OCI-LY3 (cell line): ENCODE measurements around the gene C2CD4B.

ENCODE experiments used
- H2AFZ ChIP-seq: fragments of 200-600, 300-600 bp; shearing (Covaris generic); 2 replicates; pipeline ENCODE4 v1.6.0; 2014; ENCODE audit warnings: antibody characterized with exemption, low read depth, low read length
- H3K27ac ChIP-seq: fragments of 200-600, 300-600 bp; sonication (generic); 2 replicates; pipeline ENCODE4 v1.5.1; 2014; ENCODE audit warnings: mild to moderate bottlenecking, low read length, moderate library complexity, mixed read lengths
- H3K27me3 ChIP-seq: fragments of 200-600, 300-600 bp; sonication (generic); 2 replicates; pipeline ENCODE4 v1.6.1; 2014; ENCODE audit warnings: low read depth, low read length, mixed read lengths
- H3K36me3 ChIP-seq: fragments of 200-600, 300-600 bp; sonication (generic); replicated peaks from 2 replicates; pipeline ENCODE3; 2014; ENCODE audit warnings: low read depth, low read length, mixed read lengths
- H3K4me1 ChIP-seq: fragments of 300-600, 200-600 bp; sonication (generic); 2 replicates; pipeline ENCODE4 v1.6.1; 2014; ENCODE audit warnings: low read length, mixed read lengths
- H3K4me2 ChIP-seq: fragments of 200-600, 300-600 bp; sonication (generic); 2 replicates; pipeline ENCODE4 v1.6.1; 2014; ENCODE audit warnings: low read length, mixed read lengths
- H3K4me3 ChIP-seq: fragments of 300-600, 200-600 bp; sonication (generic); 2 replicates; pipeline ENCODE4 v1.5.1; 2014; ENCODE audit warnings: antibody characterized with exemption, mild to moderate bottlenecking, low read length, moderate library complexity
- H3K79me2 ChIP-seq: fragments of 300-600, 200-600 bp; shearing (Covaris generic); 2 replicates; pipeline ENCODE4 v1.6.1; 2014; ENCODE audit warnings: mild to moderate bottlenecking, low read length, mixed read lengths
- H3K9ac ChIP-seq: fragments of 300-600, 200-600 bp; shearing (Covaris generic); 2 replicates; pipeline ENCODE4 v1.6.0; 2014; ENCODE audit warnings: mild to moderate bottlenecking, low read length, moderate library complexity
- H3K9me3 ChIP-seq: fragments of 200-600, 300-600 bp; shearing (Covaris generic); 2 replicates; pipeline ENCODE4 v1.6.1; 2014; ENCODE audit warnings: low read length, mixed read lengths; ENCODE audit not compliant: insufficient read depth
- H4K20me1 ChIP-seq: fragments of 200-600, 300-600 bp; sonication (generic); 2 replicates; pipeline ENCODE4 v1.6.1; 2016; ENCODE audit warnings: low read length, mixed read lengths; ENCODE audit not compliant: insufficient read depth
- CTCF ChIP-seq: fragments of 200-600, 300-600 bp; sonication (generic); IDR thresholded peaks from 2 replicates; pipeline ENCODE4 v1.5.1; 2014; ENCODE audit warnings: antibody characterized with exemption, low read length, low read depth
- EZH2phosphoT487 ChIP-seq: fragments of 200-600 bp; shearing (Covaris generic); IDR thresholded peaks from 2 replicates; pipeline ENCODE4 v1.6.1; 2018; ENCODE audit warnings: antibody characterized with exemption, mixed run types, low read depth

Gene C2CD4B

DNA sequence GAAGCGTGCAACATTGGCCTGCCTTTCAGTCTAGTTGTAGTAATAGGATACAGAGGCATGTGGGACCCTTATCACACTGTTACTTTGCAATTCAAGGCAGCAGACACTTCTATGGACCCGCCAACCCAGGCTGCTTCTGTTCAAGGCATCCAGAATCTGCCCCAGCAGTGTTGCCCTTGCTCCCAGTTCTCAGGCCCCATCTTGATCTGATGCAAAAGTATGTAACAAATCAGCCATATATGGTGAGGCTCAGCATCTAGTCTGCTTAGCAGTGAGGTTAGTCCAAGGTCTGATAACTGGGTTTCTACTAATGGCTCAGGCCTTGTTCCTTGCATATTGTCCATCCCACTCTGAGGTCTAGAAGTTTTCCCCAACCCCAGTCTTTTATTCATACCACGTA is 17.9 kb downstream of the C2CD4B start:
- Histone ChIP-seq H3K4me2 (no peak overlapping the region), H3K9me3 (no peaks in the 10 kb centered on the region), H3K4me3 (no peak overlapping the region), H3K27me3 (no peaks in the 10 kb centered on the region), H3K79me2 (no peaks in the 10 kb centered on the region), H3K36me3 (no peaks in the 10 kb centered on the region), H3K4me1 (no peaks in the 10 kb centered on the region), H3K27ac (no peak overlapping the region), H4K20me1 (no peaks in the 10 kb centered on the region), H3K9ac (no peak overlapping the region), H2AFZ (no peak overlapping the region)
- TF ChIP-seq CTCF (no peak), EZH2phosphoT487 (no peak)

- TF ChIP-seq CTCF (no peak), EZH2phosphoT487 (no peak)
- no peaks in the 10 kb centered on the region for H3K79me2 ChIP-seq
- H3K4me3 ChIP-seq: no peak overlapping the region
- no peaks in the 10 kb centered on the region for H4K20me1 ChIP-seq
- no peaks in the 10 kb centered on the region for H3K36me3 ChIP-seq
- no peaks in the 10 kb centered on the region for H3K9me3 ChIP-seq
- no peak overlapping the region for H3K4me2 ChIP-seq
- no peaks in the 10 kb centered on the region for H3K27me3 ChIP-seq
- no peaks in the 10 kb centered on the region for H3K4me1 ChIP-seq
- no peak overlapping the region for H3K27ac ChIP-seq
- no peak overlapping the region for H3K9ac ChIP-seq
- H2AFZ ChIP-seq: no peak overlapping the region
Measured at GRCh38 chr15:62145015-62145735, 19.9 kb downstream of the C2CD4B start.

GRCh38 chr15:62142736-62143135 is 22.3 kb downstream of the C2CD4B start:
- Histone ChIP-seq H3K9ac (no peak overlapping the region), H3K4me1 (no peaks in the 10 kb centered on the region), H3K27me3 (no peaks in the 10 kb centered on the region), H2AFZ (no peak overlapping the region), H3K36me3 (no peaks in the 10 kb centered on the region), H3K27ac (no peak overlapping the region), H3K9me3 (no peaks in the 10 kb centered on the region), H3K4me3 (no peak overlapping the region), H4K20me1 (no peaks in the 10 kb centered on the region), H3K79me2 (no peaks in the 10 kb centered on the region), H3K4me2 (no peak overlapping the region)
- peak; percentile 25 for TF ChIP-seq CTCF
- TF ChIP-seq EZH2phosphoT487: no peak

DNA sequence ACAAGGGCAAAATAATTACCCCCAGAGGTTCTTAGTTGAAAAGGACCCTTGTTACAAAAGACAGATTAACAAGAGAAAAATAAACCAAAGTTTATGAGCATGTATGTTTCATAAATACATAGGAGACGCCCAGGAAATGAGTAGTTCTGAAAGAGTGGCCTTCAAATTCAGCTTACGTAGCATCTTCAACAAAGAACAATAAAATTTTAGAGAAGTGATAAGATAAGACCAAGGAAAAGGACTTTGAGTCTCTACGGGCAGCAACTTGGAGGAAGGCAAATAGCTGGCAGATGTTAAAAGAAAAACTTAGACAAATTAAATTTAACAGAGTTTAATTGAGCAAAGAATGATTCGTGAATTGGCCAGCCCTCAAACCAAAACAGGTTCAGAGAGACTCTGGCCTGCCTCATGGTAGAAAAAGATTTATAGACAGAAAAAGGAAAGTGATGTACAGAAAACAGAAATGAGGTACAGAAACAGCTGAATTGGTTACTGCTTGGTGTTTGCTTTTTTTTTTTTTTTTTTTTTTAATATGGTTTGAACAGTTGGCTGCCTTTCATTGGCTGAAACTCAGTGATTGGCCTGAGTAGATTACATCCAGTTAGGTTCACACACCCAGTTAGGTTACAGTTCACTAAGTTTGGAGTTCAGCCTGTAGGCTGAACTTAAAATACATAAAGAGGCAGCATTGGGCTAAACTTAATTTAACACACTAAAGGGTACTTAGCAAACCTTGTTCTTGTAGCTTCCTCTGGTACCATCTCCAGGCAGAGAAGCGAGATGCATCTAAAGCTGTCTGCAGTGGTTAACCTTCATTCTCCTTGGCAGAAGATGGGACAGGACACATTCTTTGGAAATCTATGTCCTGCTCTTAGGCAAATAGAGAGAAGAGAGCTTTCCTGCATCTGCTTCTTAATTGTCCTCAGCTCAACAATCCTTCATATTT is 23.2 kb downstream of the C2CD4B start:
- Histone ChIP-seq H3K4me3 (no peak overlapping the region), H3K4me2 (no peak overlapping the region), H3K4me1 (no peaks in the 10 kb centered on the region), H3K9ac (no peak overlapping the region), H3K36me3 (no peaks in the 10 kb centered on the region), H4K20me1 (no peaks in the 10 kb centered on the region), H3K27me3 (no peaks in the 10 kb centered on the region), H3K9me3 (no peaks in the 10 kb centered on the region), H3K27ac (no peak overlapping the region), H2AFZ (no peak overlapping the region), H3K79me2 (no peaks in the 10 kb centered on the region)
- TF ChIP-seq EZH2phosphoT487: no peak
- TF ChIP-seq CTCF: no peak
